Breast epithelium (tissue), 3 donors: ENCODE measurements around the gene GSTA4.

Experiments
- CTCF ChIP-seq, 3 donors: fragments of 450-650 bp; IDR thresholded peaks; one replicate each; pipeline ENCODE4 v1.5.1; 2016 to 2017; ENCODE audit warnings: antibody characterized with exemption in 3 of 3, mild to moderate bottlenecking in 3 of 3, moderate library complexity in 3 of 3
- POLR2A ChIP-seq: fragments of 450-650 bp; IDR thresholded peaks from one replicate; pipeline ENCODE4 v1.6.1; 2016; ENCODE audit warnings: antibody characterized with exemption, mild to moderate bottlenecking, moderate library complexity
- POLR2AphosphoS5 ChIP-seq, 3 donors: sonication (generic); formaldehyde crosslinking; IDR thresholded peaks; one replicate each; pipeline ENCODE4 v1.6.1; 2017; ENCODE audit warnings: antibody characterized with exemption in 3 of 3

GRCh38 chr6:53043581-53043980 lies 48.5 kb upstream of the GSTA4 start:
- TF ChIP-seq POLR2A (no peak), POLR2AphosphoS5 (IDR thresholded peaks at IDR 0.05) (no peak), CTCF (IDR thresholded peaks at IDR 0.05) (no peak)
